ENCODE data around the gene CSRP3. TPM values are rescaled to one million over a fixed set of nuclear protein-coding genes. Genes with fewer than 3 reads are reported as not detected.

CSRP3 gene
- total and polyA plus RNA-seq, 2 donors (not counting 3 experiments of a cell fraction or from before 2014, with no cell fraction given), result not detected

GRCh38 chr11:19242179-19242932 lies 40.6 kb upstream of the CSRP3 start:
- Histone ChIP-seq H2AFZ (ENCODE audit: low read depth, low read length) (peak overlapping the region; percentile 92), H3K9me1 (replicated peaks; ENCODE audit: control insufficient read depth, extremely low read depth, insufficient read depth, low read length) (no peaks in the 10 kb centered on the region), H4K20me1 (replicated peaks; ENCODE audit: control insufficient read depth, extremely low read depth, insufficient read depth, low read length) (no peaks in the 10 kb centered on the region), H3K79me2 (ENCODE audit: control insufficient read depth, insufficient read depth, low read length) (peaks cover 28% of the 10 kb centered on the region), H3K9ac (replicated peaks; ENCODE audit: extremely low read depth, insufficient read depth, low read length) (no peak overlapping the region), H3K27me3 (ENCODE audit: control insufficient read depth in 2 of 2, insufficient read depth in 2 of 2, low read length in 2 of 2) (peaks cover 0 to 2% of the 10 kb centered on the region in 2 experiments), H3K4me3 (replicated peaks in 1 of 3; ENCODE audit: insufficient read depth in 1 of 3, low read depth in 1 of 3, low read length in 3 of 3) (peak overlapping the region; percentile 61 to 92 (median 64)), H3K4me1 (ENCODE audit: control insufficient read depth, extremely low read depth, insufficient read depth, low read length) (peaks cover 22% of the 10 kb centered on the region), H3K27ac (ENCODE audit: insufficient read depth, low read depth, low read length) (no peak overlapping the region), H3K36me3 (ENCODE audit: control insufficient read depth in 2 of 2, extremely low read depth in 1 of 2, insufficient read depth in 2 of 2, low read length in 2 of 2) (no peaks in the 10 kb centered on the region), H3K9me3 (replicated peaks; ENCODE audit: control insufficient read depth, insufficient read depth, low read length) (no peaks in the 10 kb centered on the region), H3K4me2 (ENCODE audit: insufficient read depth, low read length) (peak overlapping the region; percentile 82)
- TF ChIP-seq MYC (IDR thresholded peaks at IDR 0.05; ENCODE audit: low read depth, low read length) (no peak), CTCF (IDR thresholded peaks at IDR 0.05; ENCODE audit: extremely low read depth in 1 of 2, insufficient read depth in 1 of 2, low read depth in 1 of 2, low read length in 2 of 2) (no peak), JUN (IDR thresholded peaks at IDR 0.05; ENCODE audit: borderline replicate concordance, insufficient read depth, insufficient read length, low read depth) (no peak), POLR2A (IDR thresholded peaks at IDR 0.05; ENCODE audit: low read depth, low read length) (no peak), MAX (IDR thresholded peaks at IDR 0.05; ENCODE audit: insufficient read depth, insufficient read length) (no peak), GATA2 (IDR thresholded peaks at IDR 0.05; ENCODE audit: insufficient read depth, insufficient read length, low read depth, low read length) (no peak), FOS (IDR thresholded peaks at IDR 0.05; ENCODE audit: borderline replicate concordance, insufficient read depth, low read length) (no peak), POLR2AphosphoS5 (IDR thresholded peaks at IDR 0.05; ENCODE audit: insufficient read depth, low read depth, low read length) (no peak), EZH2 (IDR thresholded peaks at IDR 0.05; ENCODE audit: borderline replicate concordance, low read depth, low read length, severe bottlenecking) (peak; percentile 69)
- BruUV-seq (replicated peaks), result no TSS peak
- intact Hi-C loops (cut with micrococcal nuclease) (loop anchor here (2.0 to 5.0 kb wide), 3 partner anchors 70 to 200 kb away; no protein-coding TSS in a partner anchor), dilution Hi-C loops (cut with MboI; ENCODE audit: extremely low pct_ligation_motif_present, low sequenced_read_pairs) (no loop called here)
- DNase-seq (ENCODE audit: low read depth, low spot score) (peak; percentile 12), FAIRE-seq (peak; percentile 33)
- ChIA-PET POLR2A (no interaction called here), CTCF (interaction anchor here (0.8 to 2.3 kb wide), 4 partner anchors 9 to 172 kb away, joined by 3 to 10 read pairs (median 6); no protein-coding TSS in a partner anchor)

All from endothelial cell of umbilical vein (primary cell).